ENCODE data around the gene GDI1. TPM values are rescaled to one million over a fixed set of nuclear protein-coding genes. Genes with fewer than 3 reads are reported as not detected.

GDI1 gene
- total RNA-seq, 1 experiment from 2014 or later = 96.1 TPM

DNA sequence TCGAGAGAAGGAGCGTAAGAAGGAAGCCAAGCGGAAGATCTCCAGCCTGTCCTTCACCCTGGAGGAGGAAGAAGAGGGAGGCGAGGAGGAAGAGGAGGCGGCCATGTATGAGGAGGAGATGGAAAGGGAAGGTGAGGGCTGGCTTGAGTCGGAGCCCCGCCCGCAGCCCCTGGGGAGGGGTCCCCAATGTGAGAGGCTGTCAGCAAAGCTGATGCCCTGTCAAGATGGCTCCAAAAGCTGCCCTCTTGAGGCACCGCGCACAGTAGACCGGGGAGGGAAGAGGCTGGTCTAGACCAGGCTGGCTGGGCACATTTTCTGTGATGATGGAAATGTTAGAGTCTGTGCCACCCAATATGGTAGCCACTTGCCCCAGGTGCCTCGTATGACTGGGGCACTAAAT, 9.5 kb downstream of the GDI1 start:
- intact Hi-C loops (cut with micrococcal nuclease) = no loop called here
- no TSS peak for BruUV-seq (replicated peaks)
- Histone ChIP-seq H3K79me2 (ENCODE audit: low read length) (peaks cover 16% of the 10 kb centered on the region), H3K4me2 (ENCODE audit: low read length) (no peak overlapping the region), H3K27me3 (ENCODE audit: low read length) (no peaks in the 10 kb centered on the region), H3K9me2 (replicated peaks; ENCODE audit: low read length) (no peaks in the 10 kb centered on the region), H4K20me1 (ENCODE audit: low read length) (no peaks in the 10 kb centered on the region), H3K36me3 (ENCODE audit: low read depth, low read length) (peaks cover 10% of the 10 kb centered on the region; the same call in 1 of the 2 replicates), H3F3A (ENCODE audit: low read length, unreplicated experiment) (no peaks in the 10 kb centered on the region), H3K27ac (ENCODE audit: low read length) (no peak overlapping the region), H2AFZ (ENCODE audit: low read length) (no peak overlapping the region), H3K9ac (ENCODE audit: low read length) (no peak overlapping the region), H3K4me3 (ENCODE audit: low read length) (no peak overlapping the region), H3K9me3 (ENCODE audit: low read length) (no peaks in the 10 kb centered on the region), H3K4me1 (ENCODE audit: insufficient read depth, low read length) (peaks cover 23% of the 10 kb centered on the region)
- POLR2A ChIA-PET (ENCODE audit: unreplicated experiment) = no interaction called here
- no peak for DNase-seq
- CTCF ChIA-PET = no interaction called here
- ATAC-seq = no peak
- TF ChIP-seq, protein P1, sequence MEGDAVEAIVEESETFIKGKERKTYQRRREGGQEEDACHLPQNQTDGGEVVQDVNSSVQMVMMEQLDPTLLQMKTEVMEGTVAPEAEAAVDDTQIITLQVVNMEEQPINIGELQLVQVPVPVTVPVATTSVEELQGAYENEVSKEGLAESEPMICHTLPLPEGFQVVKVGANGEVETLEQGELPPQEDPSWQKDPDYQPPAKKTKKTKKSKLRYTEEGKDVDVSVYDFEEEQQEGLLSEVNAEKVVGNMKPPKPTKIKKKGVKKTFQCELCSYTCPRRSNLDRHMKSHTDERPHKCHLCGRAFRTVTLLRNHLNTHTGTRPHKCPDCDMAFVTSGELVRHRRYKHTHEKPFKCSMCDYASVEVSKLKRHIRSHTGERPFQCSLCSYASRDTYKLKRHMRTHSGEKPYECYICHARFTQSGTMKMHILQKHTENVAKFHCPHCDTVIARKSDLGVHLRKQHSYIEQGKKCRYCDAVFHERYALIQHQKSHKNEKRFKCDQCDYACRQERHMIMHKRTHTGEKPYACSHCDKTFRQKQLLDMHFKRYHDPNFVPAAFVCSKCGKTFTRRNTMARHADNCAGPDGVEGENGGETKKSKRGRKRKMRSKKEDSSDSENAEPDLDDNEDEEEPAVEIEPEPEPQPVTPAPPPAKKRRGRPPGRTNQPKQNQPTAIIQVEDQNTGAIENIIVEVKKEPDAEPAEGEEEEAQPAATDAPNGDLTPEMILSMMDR (conservative IDR thresholded peaks at IDR 0.05; ENCODE audit: low read depth, low read length) = no peak
- TF ChIP-seq EZH2 (IDR thresholded peaks at IDR 0.05; ENCODE audit: low read length, unreplicated experiment) = no peak
- no peak for TF ChIP-seq EZH2phosphoT487 (IDR thresholded peaks at IDR 0.05; ENCODE audit: borderline replicate concordance, low read length)

DNA sequence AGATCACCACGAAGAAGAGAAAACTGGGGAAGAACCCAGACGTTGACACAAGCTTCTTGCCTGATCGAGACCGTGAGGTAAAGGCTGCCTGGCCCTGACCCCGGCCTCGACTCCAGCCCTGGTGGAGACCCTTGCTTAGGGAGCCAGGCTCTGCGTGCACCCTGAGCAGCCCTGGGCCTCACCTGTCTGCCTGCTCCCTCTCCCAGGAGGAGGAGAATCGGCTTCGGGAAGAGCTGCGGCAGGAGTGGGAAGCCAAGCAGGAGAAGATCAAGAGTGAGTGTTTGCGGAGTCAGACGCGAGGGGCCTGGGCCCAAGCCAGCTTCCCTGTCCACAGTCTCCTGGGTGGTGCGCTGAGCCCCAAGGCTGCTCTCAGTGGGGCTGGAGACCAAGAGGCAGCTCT, 11.5 kb downstream of the GDI1 start:
- Histone ChIP-seq H3K9me3 (ENCODE audit: low read length) (no peaks in the 10 kb centered on the region), H3K9ac (ENCODE audit: low read length) (no peak overlapping the region), H3K9me2 (replicated peaks; ENCODE audit: low read length) (no peaks in the 10 kb centered on the region), H3K4me1 (ENCODE audit: insufficient read depth, low read length) (peaks cover 12% of the 10 kb centered on the region), H3K27me3 (ENCODE audit: low read length) (no peaks in the 10 kb centered on the region), H3F3A (ENCODE audit: low read length, unreplicated experiment) (no peaks in the 10 kb centered on the region), H3K27ac (ENCODE audit: low read length) (no peak overlapping the region), H3K4me3 (ENCODE audit: low read length) (no peak overlapping the region), H3K79me2 (ENCODE audit: low read length) (peaks cover 16% of the 10 kb centered on the region), H4K20me1 (ENCODE audit: low read length) (no peaks in the 10 kb centered on the region), H3K36me3 (ENCODE audit: low read depth, low read length) (peaks cover 6% of the 10 kb centered on the region; the same call in 1 of the 2 replicates), H2AFZ (ENCODE audit: low read length) (no peak overlapping the region), H3K4me2 (ENCODE audit: low read length) (no peak overlapping the region)
- DNase-seq (no peak), ATAC-seq (no peak)
- ChIA-PET POLR2A (ENCODE audit: unreplicated experiment) (no interaction called here), CTCF (no interaction called here)
- no TSS peak for BruUV-seq (replicated peaks)
- TF ChIP-seq EZH2 (IDR thresholded peaks at IDR 0.05; ENCODE audit: low read length, unreplicated experiment) (no peak), EZH2phosphoT487 (IDR thresholded peaks at IDR 0.05; ENCODE audit: borderline replicate concordance, low read length) (no peak)
- TF ChIP-seq, protein P1 (conservative IDR thresholded peaks at IDR 0.05; ENCODE audit: low read depth, low read length) = no peak
- intact Hi-C loops (cut with micrococcal nuclease) = no loop called here

GRCh38 chrX:154449618-154450017, 12.7 kb downstream of the GDI1 start:
- CTCF ChIA-PET = no interaction called here
- no peak overlapping the region for H2AFZ ChIP-seq (ENCODE audit: low read length)
- DNase-seq = no peak
- H3K27ac ChIP-seq (ENCODE audit: low read length) = no peak overlapping the region
- no peaks in the 10 kb centered on the region for H3F3A ChIP-seq (ENCODE audit: low read length, unreplicated experiment)
- BruUV-seq (replicated peaks) = no TSS peak
- POLR2A ChIA-PET (ENCODE audit: unreplicated experiment) = no interaction called here
- H3K4me2 ChIP-seq (ENCODE audit: low read length) = no peak overlapping the region
- H4K20me1 ChIP-seq (ENCODE audit: low read length) = no peaks in the 10 kb centered on the region
- H3K9me2 ChIP-seq (replicated peaks; ENCODE audit: low read length) = no peaks in the 10 kb centered on the region
- H3K79me2 ChIP-seq (ENCODE audit: low read length) = peaks cover 13% of the 10 kb centered on the region
- ATAC-seq = no peak
- TF ChIP-seq, protein P1 (conservative IDR thresholded peaks at IDR 0.05; ENCODE audit: low read depth, low read length) = no peak
- TF ChIP-seq EZH2phosphoT487 (IDR thresholded peaks at IDR 0.05; ENCODE audit: borderline replicate concordance, low read length) (no peak), EZH2 (IDR thresholded peaks at IDR 0.05; ENCODE audit: low read length, unreplicated experiment) (no peak)
- H3K9ac ChIP-seq (ENCODE audit: low read length) = no peak overlapping the region
- intact Hi-C loops (cut with micrococcal nuclease) = loop anchor here (10.0 kb wide), 1 partner anchor 55 kb away; the partner anchor contains the start of gene RPL10
- H3K4me3 ChIP-seq (ENCODE audit: low read length) = no peak overlapping the region
- peaks cover 6% of the 10 kb centered on the region; the same call in 1 of the 2 replicates for H3K36me3 ChIP-seq (ENCODE audit: low read depth, low read length)
- H3K27me3 ChIP-seq (ENCODE audit: low read length) = no peaks in the 10 kb centered on the region
- peaks cover 8% of the 10 kb centered on the region for H3K4me1 ChIP-seq (ENCODE audit: insufficient read depth, low read length)
- H3K9me3 ChIP-seq (ENCODE audit: low read length) = no peaks in the 10 kb centered on the region

All from PC-3 (cell line).